Measurements from ENCODE around the gene ARAP1. TPM values are rescaled to one million over a fixed set of nuclear protein-coding genes. Genes with fewer than 3 reads are reported as not detected.

Gene ARAP1
- total RNA-seq, 1 donor from 2014 or later: 86.2 TPM

- no peak for DNase-seq (ENCODE audit: low spot score)
Observed at GRCh38 chr11:72743321-72744221, 8.6 kb downstream of the ARAP1 start.

GRCh38 chr11:72742513-72743320 lies 9.5 kb downstream of the ARAP1 start:
- no peak for DNase-seq (ENCODE audit: low spot score)

GRCh38 chr11:72741849-72742512 lies 10.2 kb downstream of the ARAP1 start:
- no peak for DNase-seq (ENCODE audit: low spot score)

- no peak for DNase-seq (ENCODE audit: low spot score)
Observed at GRCh38 chr11:72741429-72741833, 10.8 kb downstream of the ARAP1 start.

- DNase-seq (ENCODE audit: low spot score): no peak
Observed at GRCh38 chr11:72740562-72741428, 11.4 kb downstream of the ARAP1 start.

GRCh38 chr11:72740060-72740424 lies 12.2 kb downstream of the ARAP1 start:
- no peak for DNase-seq (ENCODE audit: low spot score)

GRCh38 chr11:72739240-72740059 lies 12.8 kb downstream of the ARAP1 start:
- DNase-seq (ENCODE audit: low spot score): no peak

GRCh38 chr11:72738199-72739141 lies 13.7 kb downstream of the ARAP1 start:
- no peak for DNase-seq (ENCODE audit: low spot score)

- DNase-seq (ENCODE audit: low spot score): no peak
Observed at GRCh38 chr11:72737336-72737735, 14.9 kb downstream of the ARAP1 start.

- DNase-seq (ENCODE audit: low spot score): no peak
Observed at GRCh38 chr11:72736452-72737069, 15.6 kb downstream of the ARAP1 start.

- DNase-seq (ENCODE audit: low spot score): no peak
Observed at GRCh38 chr11:72735495-72736027, 16.6 kb downstream of the ARAP1 start.

- DNase-seq (ENCODE audit: low spot score): no peak
Observed at GRCh38 chr11:72732329-72732728, 19.9 kb downstream of the ARAP1 start.

GRCh38 chr11:72730737-72731136 lies 21.5 kb downstream of the ARAP1 start:
- no peak for DNase-seq (ENCODE audit: low spot score)

- DNase-seq (ENCODE audit: low spot score): no peak
Observed at GRCh38 chr11:72730243-72730642, 22.0 kb downstream of the ARAP1 start.

- DNase-seq (ENCODE audit: low spot score): no peak
Observed at GRCh38 chr11:72727521-72727920, 24.7 kb downstream of the ARAP1 start.

- no peak for DNase-seq (ENCODE audit: low spot score)
Observed at GRCh38 chr11:72726266-72727220, 25.7 kb downstream of the ARAP1 start.

GRCh38 chr11:72725724-72726028 lies 26.5 kb downstream of the ARAP1 start:
- no peak for DNase-seq (ENCODE audit: low spot score)

Data from ureter (tissue), 1 donor.